ENCODE results near the gene TMCO2.

The TMCO2 gene

DNA sequence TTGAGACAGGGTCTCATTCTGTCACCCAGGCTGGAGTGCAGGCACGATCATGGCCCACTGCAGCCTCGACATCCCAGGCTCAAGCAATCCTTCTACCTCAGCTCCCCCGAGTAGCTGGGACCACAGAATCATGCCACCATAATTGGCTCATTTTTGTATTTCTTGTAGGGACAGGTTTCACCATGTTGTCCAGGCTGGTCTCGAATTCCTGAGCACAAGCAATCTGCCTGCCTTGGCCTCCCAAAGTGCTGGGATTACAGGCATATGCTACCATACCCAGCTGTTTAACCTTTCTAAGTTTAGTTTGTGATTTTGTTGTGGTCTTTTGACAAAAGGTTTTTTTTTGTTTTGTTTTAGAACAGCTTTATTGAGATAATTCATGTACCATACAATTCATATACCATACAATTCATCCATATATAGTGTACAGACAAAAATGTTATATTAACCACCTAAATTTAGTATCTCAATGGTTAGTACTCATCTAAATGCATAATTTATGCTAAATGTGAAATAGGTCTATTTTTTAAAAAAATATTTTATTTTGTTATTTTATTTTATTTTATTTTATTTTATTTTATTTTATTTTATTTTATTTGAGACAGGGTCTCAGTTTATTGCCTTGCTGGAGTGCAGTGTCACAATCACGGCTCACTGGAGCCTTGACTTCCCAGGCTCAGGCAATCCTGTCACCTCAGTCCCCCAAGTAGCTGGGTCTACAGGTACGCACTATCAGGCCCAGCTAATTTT, 19.2 kb downstream of the TMCO2 start:
- Histone ChIP-seq H3K4me2 (ENCODE audit: insufficient read depth, low read length) (no peak overlapping the region), H3K4me1 (ENCODE audit: insufficient read depth, low read length) (peaks cover 8% of the 10 kb centered on the region; the same call in 1 of the 2 replicates), H3K4me3 (ENCODE audit: low read depth in 1 of 2, low read length in 2 of 2) (no peak overlapping the region), H2AFZ (ENCODE audit: low read depth, low read length) (no peak overlapping the region), H3K27me3 (ENCODE audit: insufficient read depth, low read length, poor library complexity) (no peaks in the 10 kb centered on the region), H3K9ac (ENCODE audit: low read depth, low read length) (no peak overlapping the region), H3K27ac (ENCODE audit: low read length) (no peak overlapping the region), H3K9me3 (ENCODE audit: insufficient read depth, low read length, severe bottlenecking) (no peaks in the 10 kb centered on the region), H3K79me2 (ENCODE audit: insufficient read depth, low read length) (peaks cover 38% of the 10 kb centered on the region), H4K20me1 (ENCODE audit: insufficient read depth, low read length) (no peaks in the 10 kb centered on the region; the same call in 1 of the 2 replicates), H3K36me3 (ENCODE audit: insufficient read depth, low read length) (peaks cover 90% of the 10 kb centered on the region)
- ATAC-seq (ENCODE audit: insufficient read depth, low read depth) (no peak), DNase-seq (no peak)
- TF ChIP-seq EZH2 (IDR thresholded peaks at IDR 0.05; ENCODE audit: borderline replicate concordance, low read depth, low read length, severe bottlenecking), result no peak
- TF ChIP-seq, protein P1, sequence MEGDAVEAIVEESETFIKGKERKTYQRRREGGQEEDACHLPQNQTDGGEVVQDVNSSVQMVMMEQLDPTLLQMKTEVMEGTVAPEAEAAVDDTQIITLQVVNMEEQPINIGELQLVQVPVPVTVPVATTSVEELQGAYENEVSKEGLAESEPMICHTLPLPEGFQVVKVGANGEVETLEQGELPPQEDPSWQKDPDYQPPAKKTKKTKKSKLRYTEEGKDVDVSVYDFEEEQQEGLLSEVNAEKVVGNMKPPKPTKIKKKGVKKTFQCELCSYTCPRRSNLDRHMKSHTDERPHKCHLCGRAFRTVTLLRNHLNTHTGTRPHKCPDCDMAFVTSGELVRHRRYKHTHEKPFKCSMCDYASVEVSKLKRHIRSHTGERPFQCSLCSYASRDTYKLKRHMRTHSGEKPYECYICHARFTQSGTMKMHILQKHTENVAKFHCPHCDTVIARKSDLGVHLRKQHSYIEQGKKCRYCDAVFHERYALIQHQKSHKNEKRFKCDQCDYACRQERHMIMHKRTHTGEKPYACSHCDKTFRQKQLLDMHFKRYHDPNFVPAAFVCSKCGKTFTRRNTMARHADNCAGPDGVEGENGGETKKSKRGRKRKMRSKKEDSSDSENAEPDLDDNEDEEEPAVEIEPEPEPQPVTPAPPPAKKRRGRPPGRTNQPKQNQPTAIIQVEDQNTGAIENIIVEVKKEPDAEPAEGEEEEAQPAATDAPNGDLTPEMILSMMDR (IDR thresholded peaks at IDR 0.05; ENCODE audit: borderline replicate concordance, extremely low read depth, low read length, poor library complexity, severe bottlenecking), result no peak

DNA sequence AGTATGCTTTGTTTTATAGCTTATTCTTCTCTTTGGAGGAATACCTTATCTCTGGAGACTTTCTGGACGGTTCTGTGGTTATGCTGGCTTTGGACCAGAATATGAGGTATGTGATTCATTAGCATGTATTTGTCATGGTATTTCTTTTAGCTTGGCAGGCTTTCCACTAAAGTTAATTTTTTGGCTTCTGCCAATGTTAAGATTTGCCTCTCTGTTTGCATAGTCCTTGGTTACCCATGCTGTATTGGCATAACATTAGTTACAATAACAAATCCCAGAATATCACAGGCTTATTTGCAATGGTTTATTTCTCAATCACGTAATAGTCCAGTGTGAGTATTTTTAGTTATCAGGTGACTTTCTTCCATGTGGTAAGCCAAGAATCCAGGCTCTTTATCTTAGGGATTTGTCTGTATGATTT, 20.0 kb downstream of the TMCO2 start:
- Histone ChIP-seq H3K4me2 (ENCODE audit: insufficient read depth, low read length) (no peak overlapping the region), H3K79me2 (ENCODE audit: insufficient read depth, low read length) (peaks cover 35% of the 10 kb centered on the region), H3K9me3 (ENCODE audit: insufficient read depth, low read length, severe bottlenecking) (no peaks in the 10 kb centered on the region), H2AFZ (ENCODE audit: low read depth, low read length) (no peak overlapping the region), H3K27ac (ENCODE audit: low read length) (no peak overlapping the region), H4K20me1 (ENCODE audit: insufficient read depth, low read length) (no peaks in the 10 kb centered on the region; the same call in 1 of the 2 replicates), H3K4me3 (ENCODE audit: low read depth in 1 of 2, low read length in 2 of 2) (no peak overlapping the region), H3K27me3 (ENCODE audit: insufficient read depth, low read length, poor library complexity) (no peaks in the 10 kb centered on the region), H3K36me3 (ENCODE audit: insufficient read depth, low read length) (peaks cover 92% of the 10 kb centered on the region), H3K4me1 (ENCODE audit: insufficient read depth, low read length) (peaks cover 5% of the 10 kb centered on the region; the same call in 1 of the 2 replicates), H3K9ac (ENCODE audit: low read depth, low read length) (no peak overlapping the region)
- DNase-seq (no peak), ATAC-seq (ENCODE audit: insufficient read depth, low read depth) (no peak)
- TF ChIP-seq, protein P1 (IDR thresholded peaks at IDR 0.05; ENCODE audit: borderline replicate concordance, extremely low read depth, low read length, poor library complexity, severe bottlenecking), result no peak

DNA sequence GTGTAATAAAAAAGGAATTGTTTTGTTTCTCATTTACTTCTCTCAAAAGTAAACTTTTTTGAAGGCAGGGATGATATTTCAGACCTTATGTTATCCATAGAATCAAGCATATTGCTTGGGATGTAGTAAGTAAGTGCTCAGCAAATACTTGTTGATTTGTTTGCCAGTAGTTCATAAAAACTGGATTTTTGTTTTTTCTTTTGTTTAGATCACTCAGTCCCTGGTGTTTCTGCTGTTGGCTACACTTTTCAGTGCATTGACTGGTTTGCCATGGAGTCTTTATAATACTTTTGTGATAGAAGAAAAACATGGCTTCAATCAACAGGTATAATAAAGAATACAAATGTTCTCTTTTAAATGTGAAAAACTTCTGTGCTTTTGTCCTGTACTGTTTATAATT, 20.5 kb downstream of the TMCO2 start:
- peaks cover 1% of the 10 kb centered on the region; the same call in 1 of the 2 replicates for H3K4me1 ChIP-seq (ENCODE audit: insufficient read depth, low read length)
- H3K9ac ChIP-seq (ENCODE audit: low read depth, low read length), result no peak overlapping the region
- H3K27ac ChIP-seq (ENCODE audit: low read length), result no peak overlapping the region
- no peak for TF ChIP-seq EZH2 (IDR thresholded peaks at IDR 0.05; ENCODE audit: borderline replicate concordance, low read depth, low read length, severe bottlenecking)
- TF ChIP-seq, protein P1 (IDR thresholded peaks at IDR 0.05; ENCODE audit: borderline replicate concordance, extremely low read depth, low read length, poor library complexity, severe bottlenecking), result no peak
- no peak for ATAC-seq (ENCODE audit: insufficient read depth, low read depth)
- H2AFZ ChIP-seq (ENCODE audit: low read depth, low read length), result no peak overlapping the region
- H3K27me3 ChIP-seq (ENCODE audit: insufficient read depth, low read length, poor library complexity), result no peaks in the 10 kb centered on the region
- no peak for DNase-seq
- H3K9me3 ChIP-seq (ENCODE audit: insufficient read depth, low read length, severe bottlenecking), result no peaks in the 10 kb centered on the region
- peaks cover 30% of the 10 kb centered on the region for H3K79me2 ChIP-seq (ENCODE audit: insufficient read depth, low read length)
- no peaks in the 10 kb centered on the region; the same call in 1 of the 2 replicates for H4K20me1 ChIP-seq (ENCODE audit: insufficient read depth, low read length)
- peaks cover 91% of the 10 kb centered on the region for H3K36me3 ChIP-seq (ENCODE audit: insufficient read depth, low read length)
- no peak overlapping the region for H3K4me2 ChIP-seq (ENCODE audit: insufficient read depth, low read length)
- no peak overlapping the region for H3K4me3 ChIP-seq (ENCODE audit: low read depth in 1 of 2, low read length in 2 of 2)
